GM19372 (cell line): ENCODE results near the gene WDR87.
"Not testable (repeated sequence)": the region's sequence is repeated elsewhere in the genome, so short reads cannot be mapped to it uniquely, and the experiment has no call there.

Experiments used
- ATAC-seq: cut with Tn5 transposase; IDR thresholded peaks from one replicate; pipeline ENCODE4 v1.9.1; 2021; ENCODE audit warnings: mild to moderate bottlenecking, low read depth, moderate library complexity; ENCODE audit not compliant: unreplicated experiment

Gene WDR87

DNA sequence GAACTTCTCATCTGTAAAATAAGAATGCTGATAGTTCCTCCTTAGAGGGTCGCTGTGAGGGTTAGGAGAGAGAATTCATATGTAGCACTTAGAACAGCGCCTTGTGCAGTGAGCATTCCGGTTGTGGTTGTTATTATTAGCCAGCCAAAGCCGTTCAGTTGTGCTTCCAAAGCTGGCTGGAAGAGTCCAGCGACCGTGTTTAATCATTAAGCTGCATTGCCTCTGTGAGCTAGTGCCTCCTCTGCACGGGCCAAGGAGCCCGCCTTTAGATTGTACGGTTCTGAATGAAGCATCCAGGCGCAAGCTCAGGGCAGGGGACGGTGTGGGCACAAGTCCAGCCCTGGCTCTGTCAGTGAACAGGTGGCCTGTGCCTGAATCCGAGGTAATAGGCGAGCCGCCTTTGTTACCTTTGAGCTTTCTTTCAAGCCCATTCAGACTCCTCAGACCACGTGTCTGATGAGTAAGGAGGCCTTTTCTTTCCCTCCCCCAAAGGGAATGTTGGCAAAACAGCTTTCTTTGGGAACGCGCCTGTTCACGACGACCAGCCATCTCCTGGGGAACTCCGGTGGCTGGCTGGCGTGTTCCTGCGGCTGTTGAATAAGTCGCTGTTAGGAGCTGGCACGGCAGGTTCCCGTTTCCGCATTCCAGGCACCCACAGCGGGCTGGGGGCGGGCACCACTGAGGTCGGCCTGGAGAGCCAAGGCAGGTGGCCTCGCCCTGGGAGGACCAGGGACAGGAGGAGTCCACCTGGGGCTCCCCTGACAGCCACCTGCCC lies 25.7 kb upstream of the WDR87 start:
- ATAC-seq: no peak

DNA sequence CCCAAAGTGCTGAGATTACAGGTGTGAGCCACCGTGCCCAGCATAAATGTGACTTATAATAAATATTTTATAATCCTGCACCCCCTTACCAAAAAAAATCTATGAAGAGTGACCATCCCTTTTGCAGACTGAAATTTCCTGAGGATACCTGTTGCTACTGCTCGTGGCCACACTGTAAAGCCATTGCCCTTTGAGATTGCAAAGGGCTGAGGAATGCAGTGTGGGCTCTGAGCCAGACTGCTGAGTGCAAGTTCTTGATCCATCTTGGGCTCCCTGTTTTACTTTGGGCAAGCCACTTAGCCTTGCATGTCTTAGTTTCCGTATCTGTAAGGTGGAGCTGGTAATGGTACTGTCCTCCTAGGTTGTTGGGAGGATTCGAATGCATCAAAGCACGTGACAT lies 24.0 kb upstream of the WDR87 start:
- no peak for ATAC-seq

DNA sequence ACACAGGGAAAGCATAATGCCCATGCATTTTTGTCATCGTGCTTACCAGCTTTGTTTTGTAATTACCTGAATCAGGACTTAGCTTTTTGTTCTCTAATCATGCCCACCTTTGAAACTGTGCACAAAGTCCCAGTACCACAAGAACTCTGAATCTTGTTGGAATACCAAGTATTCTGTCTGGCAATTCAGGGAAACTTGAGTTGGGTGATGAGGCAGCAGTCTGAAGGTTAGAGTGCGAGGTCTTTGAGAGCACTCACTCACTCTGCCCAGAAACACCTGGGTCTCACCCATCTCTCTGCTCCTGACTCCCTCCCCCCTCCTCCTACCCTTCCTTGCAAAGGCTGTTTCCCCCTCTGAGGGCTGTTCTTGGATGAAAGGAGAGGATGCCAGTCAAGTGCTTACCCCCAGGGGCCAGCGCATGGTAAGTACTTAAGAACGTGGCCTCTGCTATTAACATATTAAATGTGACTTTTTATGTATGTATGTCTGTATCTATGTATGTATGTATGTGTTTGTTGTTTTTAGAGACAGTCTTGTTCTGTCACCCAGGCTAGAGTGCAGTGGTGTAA lies 23.0 kb upstream of the WDR87 start:
- no peak for ATAC-seq

DNA sequence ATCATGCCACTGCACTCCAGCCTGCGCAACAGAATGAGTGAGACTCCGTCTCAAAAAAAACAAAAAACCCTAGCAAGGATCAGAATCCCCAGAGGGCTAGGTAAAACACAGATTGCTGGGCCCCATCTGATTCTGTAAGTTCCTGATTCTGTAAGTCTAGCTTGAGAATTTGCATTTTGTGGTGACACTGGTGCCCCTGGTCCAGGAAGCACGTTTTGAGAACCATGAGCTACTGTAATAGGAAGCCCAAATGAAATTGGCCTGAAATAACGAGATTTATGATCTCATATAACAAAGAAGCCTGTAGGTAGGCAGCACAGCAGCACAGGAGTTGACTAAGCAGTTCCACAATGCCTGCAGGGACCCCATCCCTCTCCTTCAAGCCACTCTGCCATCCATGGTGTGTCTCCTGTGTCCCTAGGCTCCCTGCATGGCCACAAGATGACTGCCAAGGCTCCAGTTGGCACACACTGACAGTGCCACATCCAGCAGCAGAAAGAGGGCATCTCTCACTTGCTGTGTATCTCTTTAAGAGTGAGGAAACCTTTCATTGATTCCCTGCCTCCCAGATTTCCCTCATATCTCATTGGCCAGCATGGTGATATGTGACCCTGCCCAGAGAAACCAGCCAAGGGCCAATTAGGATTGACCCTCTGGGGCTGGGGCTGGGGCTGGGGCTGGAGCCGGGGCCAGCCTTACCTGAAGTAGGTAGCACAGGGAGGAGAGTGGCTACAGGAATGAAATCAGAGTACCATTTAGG lies 22.3 kb upstream of the WDR87 start:
- ATAC-seq: no peak

DNA sequence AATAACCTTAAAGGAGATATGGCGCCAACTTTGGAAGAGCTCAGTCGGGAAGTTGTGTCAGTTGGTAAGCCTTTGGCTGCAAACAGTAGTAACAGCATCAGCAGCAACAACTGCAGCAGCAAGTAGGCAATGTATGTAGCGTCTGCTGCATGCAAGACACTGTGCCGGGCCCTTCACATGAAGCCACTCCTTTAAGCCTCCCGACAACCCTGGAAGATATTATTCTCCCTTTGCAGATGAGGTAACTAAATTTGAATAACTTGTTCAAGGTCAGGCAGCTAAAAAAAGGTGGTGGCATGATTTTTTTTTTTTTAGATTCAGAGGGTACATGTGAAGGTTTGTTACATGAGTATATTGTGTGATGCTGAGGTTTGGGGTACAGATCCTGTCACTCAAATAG lies 20.3 kb upstream of the WDR87 start:
- no peak for ATAC-seq

DNA sequence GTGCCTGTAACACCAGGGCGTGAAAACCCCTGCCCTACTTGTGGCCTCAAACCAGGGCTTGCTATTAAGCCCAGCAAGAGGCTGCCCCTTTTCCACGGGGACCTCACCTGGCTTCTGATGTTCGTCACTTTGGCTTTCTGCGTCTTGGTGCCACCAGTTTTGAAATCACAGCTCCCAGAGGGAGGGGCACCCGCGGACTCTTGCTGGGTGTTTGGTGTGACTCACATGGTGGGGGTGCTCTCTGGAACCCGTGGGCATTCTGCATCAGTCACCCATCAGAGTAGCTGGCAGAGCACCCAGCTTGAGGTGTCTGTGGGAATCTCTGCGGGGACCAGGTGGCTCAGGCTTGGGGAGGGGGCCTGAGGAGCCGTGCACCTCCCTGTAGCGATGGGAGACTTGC lies 19.9 kb upstream of the WDR87 start:
- no peak for ATAC-seq

DNA sequence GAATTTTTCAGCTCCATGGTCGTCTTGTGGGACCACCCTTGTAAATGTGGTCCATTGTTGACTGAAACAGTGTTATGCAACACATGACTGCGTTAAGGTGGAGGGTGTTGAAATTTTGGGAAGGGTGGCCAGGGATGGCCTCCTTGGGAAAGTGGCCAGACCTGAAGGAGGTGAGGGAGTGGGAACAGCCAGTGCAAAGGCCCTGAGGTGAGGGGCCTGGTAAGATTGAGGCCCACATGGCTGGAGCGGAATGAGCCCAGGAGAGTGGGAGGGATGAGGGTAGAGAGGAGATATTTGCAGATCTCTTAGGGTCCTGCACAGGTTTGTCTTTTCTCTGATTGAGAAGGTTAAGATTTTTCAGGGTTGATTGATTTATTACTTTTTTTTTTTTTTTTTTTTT lies 18.8 kb upstream of the WDR87 start:
- no peak for ATAC-seq

DNA sequence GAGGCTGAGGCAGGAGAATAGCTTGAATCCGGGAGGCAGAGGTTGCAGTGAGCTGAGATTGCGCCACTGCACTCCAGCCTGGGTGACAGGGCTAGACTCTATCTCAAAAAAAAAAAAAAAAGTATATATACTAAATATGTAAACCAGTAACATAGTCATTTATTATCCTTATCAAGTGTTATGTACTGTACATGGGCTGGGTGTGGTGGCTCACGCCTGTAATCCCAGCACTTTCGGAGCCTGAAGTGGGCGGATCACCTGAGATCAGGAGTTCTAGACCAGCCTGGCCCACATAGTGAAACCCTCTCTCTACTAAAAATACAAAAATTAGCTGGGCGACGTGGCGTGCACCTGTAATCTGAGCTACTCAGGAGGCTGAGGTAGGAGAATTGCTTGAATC lies 18.2 kb upstream of the WDR87 start:
- not testable (repeated sequence) for ATAC-seq

DNA sequence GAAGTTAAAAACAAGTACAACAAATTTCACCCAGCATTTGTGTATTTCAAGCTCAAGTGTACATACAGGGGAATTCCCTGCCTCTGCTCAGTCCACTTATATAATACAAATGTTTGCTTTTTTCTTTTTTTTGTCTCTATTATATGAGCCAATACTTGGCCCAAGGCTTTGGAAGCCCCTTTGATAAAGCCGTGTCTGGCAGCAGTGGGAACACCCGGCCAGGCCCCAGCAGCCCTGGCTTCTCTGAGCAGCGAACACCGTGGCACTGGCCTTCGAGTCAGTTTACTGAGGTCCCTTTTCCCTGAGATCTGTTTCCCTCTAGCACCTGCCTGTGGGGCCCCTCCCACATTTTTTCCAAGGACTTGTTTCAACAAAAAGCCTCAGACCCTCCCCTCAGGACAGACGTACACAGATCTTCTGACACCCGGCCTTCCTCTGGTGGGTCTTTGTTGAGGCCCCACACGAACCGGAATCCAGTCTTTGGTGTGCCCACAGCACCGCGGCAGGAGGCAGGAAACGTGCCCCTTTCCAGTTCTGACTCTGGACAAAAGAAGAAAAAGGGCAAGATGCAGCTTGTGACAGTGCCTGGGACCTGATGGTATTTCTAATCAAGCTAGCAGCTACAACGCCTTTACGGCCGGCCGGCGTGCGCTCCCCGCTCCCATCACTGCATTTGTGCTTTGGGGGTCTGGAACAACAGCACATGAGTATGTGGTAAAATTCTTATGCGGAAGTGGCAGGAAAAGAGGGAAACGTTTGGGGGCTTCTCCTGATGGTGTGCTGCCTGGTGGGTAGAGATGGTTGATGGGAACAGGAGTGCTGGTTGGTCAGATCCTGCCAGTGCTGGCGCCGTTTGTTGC lies 14.4 kb upstream of the WDR87 start:
- ATAC-seq: no peak

DNA sequence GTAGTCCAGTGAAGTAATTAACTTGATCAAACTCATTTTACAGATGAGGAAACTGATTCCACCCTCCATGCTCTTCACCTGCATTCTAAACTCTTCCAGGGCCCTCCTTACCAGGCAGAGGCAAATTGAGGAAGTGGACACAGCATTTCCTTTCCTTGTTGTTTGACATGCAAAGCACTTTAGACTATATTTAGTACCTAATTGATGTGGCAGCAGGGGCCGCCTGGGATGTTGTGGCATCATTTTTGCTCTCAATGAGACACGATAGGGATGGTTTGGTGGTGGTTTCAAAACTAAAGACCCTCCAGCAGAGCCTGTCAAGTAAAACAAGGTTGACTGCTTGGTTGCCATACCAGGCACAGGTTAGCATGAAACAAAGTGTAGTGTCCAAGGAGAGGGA lies 8.5 kb upstream of the WDR87 start:
- no peak for ATAC-seq

DNA sequence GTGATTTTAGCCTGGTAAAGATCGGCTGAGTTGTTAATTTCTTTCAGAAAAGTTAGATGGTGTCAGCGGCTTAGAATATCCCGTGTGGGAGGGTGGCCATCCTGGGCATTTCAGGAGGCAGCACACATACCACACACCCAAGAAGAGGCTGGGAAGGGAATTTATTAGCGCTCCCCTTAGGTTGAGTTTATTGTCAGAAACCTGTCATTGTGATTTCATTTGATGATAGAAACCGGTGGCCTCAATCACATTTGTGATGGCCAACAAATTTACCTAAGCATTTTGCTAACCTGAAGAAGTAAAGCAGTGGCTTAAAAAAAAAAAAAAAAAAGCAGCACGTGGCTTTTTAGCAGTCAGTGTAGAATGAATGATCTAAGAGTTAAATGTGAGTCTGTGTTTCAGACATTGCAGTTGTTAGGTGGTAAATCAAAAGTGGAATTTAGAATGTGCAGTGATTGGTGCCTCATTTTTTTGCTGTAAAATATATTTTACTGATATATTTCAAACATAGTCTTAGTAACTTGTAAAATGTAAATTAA lies 3.3 kb upstream of the WDR87 start:
- ATAC-seq: no peak

DNA sequence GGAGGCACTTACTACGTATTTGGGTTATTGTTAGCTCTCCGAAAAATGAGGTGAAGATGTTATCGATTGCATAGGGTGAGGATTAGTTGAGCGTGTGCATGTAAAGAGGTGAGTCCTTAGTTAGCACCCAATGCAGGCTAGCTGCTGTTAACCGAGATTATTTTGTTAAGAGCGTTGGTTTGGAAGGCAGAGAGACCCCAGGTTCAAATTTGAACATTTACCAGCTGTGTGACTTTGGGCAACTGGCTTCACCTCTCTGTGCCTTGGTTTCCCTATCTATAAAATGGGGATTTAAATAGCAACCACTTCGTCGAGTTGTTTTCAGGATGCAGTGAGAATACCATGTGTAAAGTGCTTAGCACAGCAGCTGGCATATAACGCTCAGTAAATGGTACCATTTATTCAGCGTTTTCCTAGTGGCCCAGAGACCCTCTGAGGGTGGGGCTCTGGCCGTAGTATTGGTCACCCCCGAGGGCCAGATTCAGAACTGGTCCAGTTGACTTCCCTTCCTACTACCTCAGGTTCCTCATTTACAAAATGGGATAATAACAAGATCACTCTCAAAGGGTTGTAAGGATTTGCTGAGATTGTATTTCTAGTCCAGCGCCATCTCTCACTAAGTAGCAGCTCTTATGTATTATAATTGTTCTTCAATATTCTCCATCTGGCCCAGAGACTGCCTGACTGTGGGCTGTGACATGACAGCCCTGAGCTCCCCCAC lies 1.5 kb upstream of the WDR87 start:
- ATAC-seq: no peak

DNA sequence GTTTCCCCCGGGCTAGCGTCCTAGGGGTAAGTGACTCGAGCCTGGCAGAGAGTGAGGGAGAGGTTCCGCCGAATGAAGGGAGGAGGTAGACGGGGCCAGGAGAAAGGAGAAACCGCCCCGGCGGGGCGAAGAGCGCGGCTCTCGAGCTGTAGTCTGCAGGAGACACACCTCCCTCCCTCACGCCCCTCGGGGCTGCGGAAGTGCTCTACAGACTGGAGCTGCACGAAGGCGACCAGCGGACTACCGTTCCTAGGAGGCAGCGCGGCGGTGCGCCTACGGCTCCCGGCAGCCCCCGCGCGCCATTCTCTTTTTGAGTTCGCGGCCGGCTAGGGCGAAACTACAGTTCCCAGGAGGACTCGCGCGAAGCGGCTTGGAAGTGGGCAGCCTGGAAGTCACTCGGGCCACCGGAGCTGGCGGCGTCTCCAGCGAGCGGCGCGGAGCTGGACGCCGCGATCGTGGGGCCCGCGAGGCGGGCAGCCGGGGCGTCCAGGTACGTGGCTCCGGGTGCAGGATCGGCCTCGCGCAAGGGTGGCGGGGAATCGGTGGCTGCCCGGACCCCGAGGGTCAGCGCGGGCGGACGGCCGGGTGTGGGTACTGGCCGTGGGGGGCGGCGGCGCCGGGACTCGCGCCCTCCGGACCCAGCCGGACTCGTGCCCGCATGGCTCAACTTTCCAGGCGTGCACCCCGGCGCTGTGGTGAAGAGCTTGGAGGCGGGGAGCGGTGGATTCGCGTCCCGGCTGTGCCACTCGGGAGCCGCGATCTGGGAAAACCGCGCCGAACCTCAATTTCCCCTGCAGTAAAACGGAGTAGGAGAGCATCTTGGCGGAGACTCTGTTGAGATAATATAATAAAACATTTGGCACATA lies 708 bp upstream of the WDR87 start, which contains the start of gene SIPA1L3:
Gene SIPA1L3 (plus strand): TSS at position 340 of the 866 bp plus-strand sequence. CDS start 174,358 bp downstream, outside the sequence.
- ATAC-seq: peak; percentile 87

DNA sequence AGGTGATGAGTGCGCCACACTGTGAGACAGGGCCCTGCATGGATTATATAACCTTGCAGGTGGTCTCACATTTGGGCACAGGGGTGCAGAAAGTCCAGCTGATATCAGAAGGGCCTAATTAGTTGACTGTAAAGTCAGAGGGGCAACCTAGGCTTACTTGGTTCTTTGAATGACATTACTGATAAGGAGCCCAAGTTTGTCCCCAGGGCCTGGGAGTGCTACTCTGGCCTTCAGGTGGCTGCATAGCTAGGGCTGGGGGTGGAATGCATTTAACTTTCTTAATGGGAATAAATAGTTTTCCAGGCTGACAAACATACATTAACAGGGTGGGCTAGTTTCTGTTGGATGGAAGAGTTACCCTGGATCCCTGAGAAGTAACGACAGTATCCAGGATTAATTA lies 3.3 kb downstream of the WDR87 start:
- no peak for ATAC-seq

DNA sequence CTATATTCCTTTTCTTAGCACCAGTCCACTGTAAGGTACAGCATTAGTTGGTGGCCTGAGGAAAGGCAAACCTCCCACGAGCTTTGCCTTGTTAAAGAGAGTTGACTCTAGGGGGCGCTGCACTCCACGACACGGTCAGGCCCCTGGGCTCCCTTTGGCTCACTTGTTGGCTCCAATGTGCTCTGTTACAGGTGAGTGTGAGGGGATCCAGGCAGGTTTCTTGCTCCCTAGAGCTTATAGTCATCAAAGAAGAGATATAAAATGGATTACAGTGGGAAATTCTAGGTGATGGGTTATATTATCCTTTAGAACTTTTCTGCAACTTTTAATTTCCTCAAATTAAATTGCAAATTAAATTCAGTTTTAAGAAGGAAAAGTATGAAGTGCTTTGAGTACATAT lies 3.7 kb downstream of the WDR87 start:
- no peak for ATAC-seq

DNA sequence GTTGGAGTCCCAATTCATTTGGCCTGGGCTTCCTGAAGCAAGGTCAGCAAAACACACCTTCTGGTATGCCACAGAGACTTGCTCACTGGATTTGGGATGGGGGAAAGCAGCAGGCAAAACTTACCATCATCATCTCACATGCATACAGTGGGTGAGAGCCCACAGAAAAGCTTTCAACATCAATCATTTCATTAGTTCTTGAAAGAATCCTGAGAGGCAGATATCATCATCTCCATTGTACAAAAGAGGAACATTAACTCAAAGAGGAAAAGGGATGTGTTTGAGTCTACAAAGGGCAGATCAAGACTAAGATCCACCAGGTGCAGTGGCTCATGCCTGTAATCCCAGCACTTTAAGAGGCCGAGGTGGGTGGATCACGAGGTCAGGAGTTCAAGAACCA lies 6.4 kb downstream of the WDR87 start:
- ATAC-seq: no peak

DNA sequence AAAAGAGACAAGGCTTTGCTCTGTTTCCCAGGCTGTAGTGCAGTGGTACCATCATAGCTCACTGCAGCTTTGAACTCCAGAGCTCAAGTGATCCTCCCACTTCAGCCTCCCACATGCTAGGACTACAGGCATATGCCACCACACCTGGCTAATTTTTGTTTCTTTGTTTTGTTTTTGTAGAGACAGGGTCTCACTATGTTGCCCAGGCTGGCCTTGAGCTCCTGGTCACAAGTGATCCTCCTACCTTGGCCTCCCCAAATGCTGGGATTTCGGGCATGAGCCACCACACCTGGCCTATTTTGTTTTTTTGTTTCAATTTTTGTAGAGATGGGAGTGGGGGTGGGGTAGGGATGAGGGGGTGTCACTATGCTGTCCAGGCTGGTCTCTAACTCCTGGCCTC lies 6.9 kb downstream of the WDR87 start:
- no peak for ATAC-seq

DNA sequence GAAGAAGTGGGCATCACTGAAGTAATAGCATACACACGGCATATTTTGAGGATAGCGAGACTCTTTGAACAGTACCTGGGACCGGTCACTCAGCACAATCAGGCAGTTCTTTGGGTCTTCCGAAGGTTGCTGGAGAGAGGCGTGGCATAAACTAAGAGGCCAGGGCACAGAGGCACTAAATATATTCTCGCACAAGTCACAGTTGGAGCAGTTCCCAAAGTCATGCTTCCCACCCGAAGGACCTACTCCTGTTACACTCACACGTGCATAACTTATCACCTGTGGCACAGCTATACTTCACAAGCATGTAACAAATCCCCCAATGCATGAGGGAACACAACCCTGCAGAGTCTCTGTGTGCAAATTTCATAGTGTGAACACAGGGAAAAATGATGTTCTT lies 10.2 kb downstream of the WDR87 start:
- no peak for ATAC-seq
